GM12878 (cell line): Measurements from ENCODE around the gene NAV2. TPM values are rescaled to one million over a fixed set of nuclear protein-coding genes. Genes with fewer than 3 reads are reported as not detected.

Experiments used
- ATF7 ChIP-seq: fragments of 450-650 bp; IDR thresholded peaks from 2 replicates; pipeline ENCODE4 v1.6.1; 2016; ENCODE audit warnings: low read depth, mild to moderate bottlenecking
- BCL3 ChIP-seq: IDR thresholded peaks from 2 replicates; pipeline ENCODE4 v1.6.1; 2011; ENCODE audit warnings: borderline replicate concordance, low read depth, mild to moderate bottlenecking, moderate library complexity, low read length; ENCODE audit not compliant: insufficient read depth, poor library complexity, severe bottlenecking
- CUX1 ChIP-seq: IDR thresholded peaks from 2 replicates; pipeline ENCODE4 v1.6.1; 2012; ENCODE audit warnings: improper control_type of control experiment, low read depth, low read length; ENCODE audit not compliant: insufficient replicate concordance
- HDAC6 ChIP-seq: fragments of 200-600 bp; sonication (generic); IDR thresholded peaks from one replicate; pipeline ENCODE4 v1.8.0; 2017; ENCODE audit warnings: antibody characterized with exemption; ENCODE audit not compliant: unreplicated experiment
- IRF4 ChIP-seq: IDR thresholded peaks from 2 replicates; pipeline ENCODE4 v1.6.1; 2011; ENCODE audit warnings: low read depth, low read length
- MEF2A ChIP-seq: IDR thresholded peaks from 2 replicates; pipeline ENCODE4 v1.6.1; 2011; ENCODE audit warnings: low read depth, mild to moderate bottlenecking, low read length, moderate library complexity; ENCODE audit not compliant: insufficient read depth
- NFIC ChIP-seq: IDR thresholded peaks from 2 replicates; pipeline ENCODE4 v1.6.1; 2012; ENCODE audit warnings: low read depth, mild to moderate bottlenecking, inconsistent platforms, low read length, moderate library complexity
- PML ChIP-seq: IDR thresholded peaks from 2 replicates; pipeline ENCODE4 v1.6.1; 2012; ENCODE audit warnings: low read length, inconsistent platforms
- SMAD1 ChIP-seq: fragments of 450-650 bp; IDR thresholded peaks from 2 replicates; pipeline ENCODE4 v1.6.1; 2018; ENCODE audit warnings: mild to moderate bottlenecking, low read depth; ENCODE audit not compliant: partially characterized antibody
- ZBTB33 ChIP-seq: fragments of 450-650 bp; IDR thresholded peaks from 2 replicates; pipeline ENCODE4 v1.6.1; 2017; ENCODE audit warnings: mild to moderate bottlenecking
- ZNF207 ChIP-seq: fragments of 450-650 bp; IDR thresholded peaks from 2 replicates; pipeline ENCODE4 v1.6.1; 2014; ENCODE audit warnings: antibody characterized with exemption, mild to moderate bottlenecking, borderline replicate concordance
- ZNF274 ChIP-seq: IDR thresholded peaks from one replicate; pipeline ENCODE4 v1.8.0; 2011; ENCODE audit not compliant: insufficient read length, insufficient read depth
- ZNF622 ChIP-seq: fragments of 450-650 bp; IDR thresholded peaks from 2 replicates; pipeline ENCODE4 v1.6.1; 2017; ENCODE audit warnings: mild to moderate bottlenecking, inconsistent platforms
- polyA plus RNA-seq, 11 experiments: library from polyadenylated mRNA; depleted of rRNA in 4 of 11; unstranded in 6 of 11; stranded (reverse) in 5 of 11; fragments of >200 nt; fragmentation: Nextera tagmentation in 4 of 11; fragmentation: Illumina TruSeq in 1 of 11; extraction: Ambion mirVana in 4 of 11; extraction: Trizol in 1 of 11; gene quantifications; 1 replicate in 1 of 11; 2 replicates in 10 of 11; pipeline versions ENCODE4 v1.2.1 to v1.2.3, GENCODE V29; 2011 to 2016; ENCODE audit warnings: inconsistent platforms in 2 of 11, missing spikeins in 2 of 11, low read depth in 1 of 11
- total RNA-seq, 4 experiments: library from RNA; depleted of rRNA in 3 of 4; stranded (reverse); fragments of >200 nt in 3 of 4; fragmentation: Illumina TruSeq in 1 of 4; extraction: Trizol in 1 of 4; gene quantifications; 2 replicates each; pipeline versions ENCODE4 v1.2.1 to v1.2.3, GENCODE V29; 2013 to 2021
- TF ChIP-seq, protein P1 (sequence below): fragments of 450-650 bp; IDR thresholded peaks from 2 replicates; pipeline ENCODE4 v1.6.1; 2016; ENCODE audit warnings: mild to moderate bottlenecking
- TF ChIP-seq, protein P2 (sequence below): fragments of 450-650 bp; IDR thresholded peaks from 2 replicates; pipeline ENCODE4 v1.6.1; 2017; ENCODE audit warnings: borderline replicate concordance
- TF ChIP-seq, protein P3 (sequence below): IDR thresholded peaks from 2 replicates; pipeline ENCODE4 v1.6.1; 2011; ENCODE audit warnings: low read depth, low read length, improper control_type of control experiment, borderline replicate concordance

Gene NAV2
- total and polyA plus RNA-seq, 10 of the 15 experiments (the other 5 are each of a cell fraction or from before 2014, with no cell fraction given): 0.35 to 6.1 (median 1.1) TPM

GRCh38 chr11:20037396-20038153 is 324.9 kb downstream of the NAV2 start (continued):
- TF ChIP-seq SMAD1: no peak
- TF ChIP-seq MEF2A: 0 out of 2 replicates have a peak, but pooled peaks have one; percentile 23
- no peak for TF ChIP-seq ATF7
- no peak for TF ChIP-seq PML
- no peak for TF ChIP-seq ZNF274
- no peak for TF ChIP-seq ZBTB33
- TF ChIP-seq, protein P1, sequence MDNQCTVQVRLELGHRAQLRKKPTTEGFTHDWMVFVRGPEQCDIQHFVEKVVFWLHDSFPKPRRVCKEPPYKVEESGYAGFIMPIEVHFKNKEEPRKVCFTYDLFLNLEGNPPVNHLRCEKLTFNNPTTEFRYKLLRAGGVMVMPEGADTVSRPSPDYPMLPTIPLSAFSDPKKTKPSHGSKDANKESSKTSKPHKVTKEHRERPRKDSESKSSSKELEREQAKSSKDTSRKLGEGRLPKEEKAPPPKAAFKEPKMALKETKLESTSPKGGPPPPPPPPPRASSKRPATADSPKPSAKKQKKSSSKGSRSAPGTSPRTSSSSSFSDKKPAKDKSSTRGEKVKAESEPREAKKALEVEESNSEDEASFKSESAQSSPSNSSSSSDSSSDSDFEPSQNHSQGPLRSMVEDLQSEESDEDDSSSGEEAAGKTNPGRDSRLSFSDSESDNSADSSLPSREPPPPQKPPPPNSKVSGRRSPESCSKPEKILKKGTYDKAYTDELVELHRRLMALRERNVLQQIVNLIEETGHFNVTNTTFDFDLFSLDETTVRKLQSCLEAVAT: no peak
- 0 out of 2 replicates have a peak, but pooled peaks have one; percentile 38 for TF ChIP-seq IRF4
- TF ChIP-seq, protein P2, sequence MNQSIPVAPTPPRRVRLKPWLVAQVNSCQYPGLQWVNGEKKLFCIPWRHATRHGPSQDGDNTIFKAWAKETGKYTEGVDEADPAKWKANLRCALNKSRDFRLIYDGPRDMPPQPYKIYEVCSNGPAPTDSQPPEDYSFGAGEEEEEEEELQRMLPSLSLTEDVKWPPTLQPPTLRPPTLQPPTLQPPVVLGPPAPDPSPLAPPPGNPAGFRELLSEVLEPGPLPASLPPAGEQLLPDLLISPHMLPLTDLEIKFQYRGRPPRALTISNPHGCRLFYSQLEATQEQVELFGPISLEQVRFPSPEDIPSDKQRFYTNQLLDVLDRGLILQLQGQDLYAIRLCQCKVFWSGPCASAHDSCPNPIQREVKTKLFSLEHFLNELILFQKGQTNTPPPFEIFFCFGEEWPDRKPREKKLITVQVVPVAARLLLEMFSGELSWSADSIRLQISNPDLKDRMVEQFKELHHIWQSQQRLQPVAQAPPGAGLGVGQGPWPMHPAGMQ: no peak
- TF ChIP-seq ZNF207: no peak
- no peak for TF ChIP-seq CUX1
- TF ChIP-seq BCL3: peak; percentile 52
- TF ChIP-seq HDAC6: no peak
- TF ChIP-seq, protein P3, sequence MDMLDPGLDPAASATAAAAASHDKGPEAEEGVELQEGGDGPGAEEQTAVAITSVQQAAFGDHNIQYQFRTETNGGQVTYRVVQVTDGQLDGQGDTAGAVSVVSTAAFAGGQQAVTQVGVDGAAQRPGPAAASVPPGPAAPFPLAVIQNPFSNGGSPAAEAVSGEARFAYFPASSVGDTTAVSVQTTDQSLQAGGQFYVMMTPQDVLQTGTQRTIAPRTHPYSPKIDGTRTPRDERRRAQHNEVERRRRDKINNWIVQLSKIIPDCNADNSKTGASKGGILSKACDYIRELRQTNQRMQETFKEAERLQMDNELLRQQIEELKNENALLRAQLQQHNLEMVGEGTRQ: no peak
- no peak; the same call in 1 of the 2 replicates for TF ChIP-seq NFIC
- TF ChIP-seq ZNF622: no peak
